OCI-LY1 (cell line): ENCODE measurements around the gene ITK.
"Not testable (repeated sequence)": the region's sequence is repeated elsewhere in the genome, so short reads cannot be mapped to it uniquely, and the experiment has no call there.

Source experiments
- H2AFZ ChIP-seq: fragments of 200-600 bp; sonication (generic), shearing (Covaris generic); 2 replicates; pipeline ENCODE4 v1.6.0; 2014; ENCODE audit warnings: antibody characterized with exemption, mild to moderate bottlenecking, low read length
- H3F3A ChIP-seq: fragments of 200-600 bp; sonication (generic), shearing (Covaris generic); 2 replicates; pipeline ENCODE4 v1.6.0; 2014; ENCODE audit warnings: mild to moderate bottlenecking, antibody characterized with exemption, low read length, moderate library complexity; ENCODE audit not compliant: insufficient read depth
- H3K27ac ChIP-seq: fragments of 200-600 bp; sonication (generic); 2 replicates; pipeline ENCODE4 v1.5.1; 2014; ENCODE audit warnings: low read length, mixed run types, mild to moderate bottlenecking, low read depth; ENCODE audit not compliant: poor library complexity, severe bottlenecking
- H3K27me3 ChIP-seq: fragments of 200-600 bp; sonication (generic); 2 replicates; pipeline ENCODE4 v1.6.0; 2014; ENCODE audit warnings: antibody characterized with exemption, mild to moderate bottlenecking, low read length, moderate library complexity; ENCODE audit not compliant: insufficient read depth
- H3K36me3 ChIP-seq: fragments of 200-600 bp; sonication (generic); 2 replicates; pipeline ENCODE4 v1.6.1; 2014; ENCODE audit warnings: mild to moderate bottlenecking, antibody characterized with exemption, low read length, moderate library complexity, mixed read lengths; ENCODE audit not compliant: insufficient read depth
- H3K4me1 ChIP-seq: fragments of 200-600 bp; sonication (generic); 2 replicates; pipeline ENCODE4 v1.5.1; 2014; ENCODE audit warnings: mild to moderate bottlenecking, low read length, moderate library complexity; ENCODE audit not compliant: insufficient read depth, severe bottlenecking
- H3K4me2 ChIP-seq: fragments of 200-600 bp; sonication (generic), shearing (Covaris generic); 2 replicates; pipeline ENCODE4 v1.6.1; 2014; ENCODE audit warnings: low read length
- H3K4me3 ChIP-seq: fragments of 200-600 bp; sonication (generic); 2 replicates; pipeline ENCODE4 v1.5.1; 2014; ENCODE audit warnings: low read length, low read depth, mild to moderate bottlenecking, mixed read lengths; ENCODE audit not compliant: poor library complexity, severe bottlenecking
- H3K79me2 ChIP-seq: fragments of 200-600 bp; shearing (Covaris generic); 2 replicates; pipeline ENCODE4 v1.6.1; 2016; ENCODE audit warnings: mixed run types, low read length, mixed read lengths; ENCODE audit not compliant: insufficient read depth
- H3K9ac ChIP-seq: fragments of 200-600 bp; sonication (generic), shearing (Covaris generic); 2 replicates; pipeline ENCODE4 v1.6.1; 2014; ENCODE audit warnings: mild to moderate bottlenecking, low read length, mixed read lengths
- H3K9me2 ChIP-seq: fragments of 200-600 bp; sonication (generic), shearing (Covaris generic); 2 replicates; pipeline ENCODE4 v1.6.1; 2014; ENCODE audit warnings: low read depth, mild to moderate bottlenecking, low read length, mixed read lengths
- H3K9me3 ChIP-seq: fragments of 200-600 bp; shearing (Covaris generic); 2 replicates; pipeline ENCODE4 v1.6.1; 2014; ENCODE audit warnings: low read length, mixed read lengths
- H4K20me1 ChIP-seq: fragments of 200-600 bp; sonication (generic), shearing (Covaris generic); 2 replicates; pipeline ENCODE4 v1.6.0; 2016; ENCODE audit warnings: mild to moderate bottlenecking, low read length; ENCODE audit not compliant: insufficient read depth
- EZH2 ChIP-seq: fragments of 200-600 bp; sonication (generic), shearing (Covaris generic); IDR thresholded peaks from 2 replicates; pipeline ENCODE4 v1.8.0; 2017; ENCODE audit warnings: borderline replicate concordance, mixed run types, mild to moderate bottlenecking, antibody characterized with exemption, low read length, moderate library complexity, mixed read lengths
- TF ChIP-seq, protein P1 (sequence below): fragments of 200-600 bp; sonication (generic), shearing (Covaris generic); IDR thresholded peaks from 2 replicates; pipeline ENCODE4 v1.5.1; 2017; ENCODE audit warnings: mild to moderate bottlenecking, antibody characterized with exemption, low read length, moderate library complexity, mixed read lengths

Gene ITK

DNA sequence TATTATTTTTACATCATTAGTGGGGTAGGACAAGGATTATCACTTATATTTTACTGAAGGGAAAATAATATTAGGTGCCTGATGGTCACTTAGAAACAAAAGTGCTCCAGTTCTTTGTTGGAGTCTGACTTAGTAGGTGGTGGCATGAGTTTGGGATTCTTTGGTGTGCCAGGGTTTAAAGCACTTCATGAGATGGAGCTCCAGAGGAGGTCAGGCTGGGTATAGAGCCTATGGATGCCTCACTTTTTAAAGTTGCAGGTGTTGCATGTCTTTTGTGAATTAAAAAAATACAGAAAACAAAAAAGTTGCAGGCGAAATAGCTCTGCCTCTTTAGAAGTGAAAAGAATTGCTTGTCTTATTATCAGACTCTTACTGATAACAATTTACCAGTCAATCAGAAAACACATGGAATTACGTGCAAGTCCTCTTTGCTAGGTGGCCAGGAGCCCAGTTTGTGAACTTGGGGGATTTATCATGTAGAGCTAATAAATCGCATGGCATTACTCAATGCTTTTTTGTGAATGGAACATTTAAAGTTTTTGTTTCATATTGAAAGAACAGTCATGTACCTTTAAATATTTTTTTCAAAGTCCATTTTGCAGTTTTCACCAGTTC lies 1.6 kb downstream of the ITK start:
- no peaks in the 10 kb centered on the region for H3F3A ChIP-seq
- H3K27ac ChIP-seq = peak overlapping the region; percentile 69
- no peaks in the 10 kb centered on the region for H4K20me1 ChIP-seq
- peak overlapping the region; percentile 69 for H3K4me3 ChIP-seq
- H3K36me3 ChIP-seq = peaks cover 18% of the 10 kb centered on the region; the same call in 1 of the 2 replicates
- no peaks in the 10 kb centered on the region for H3K9me2 ChIP-seq
- no peaks in the 10 kb centered on the region for H3K9me3 ChIP-seq
- peaks cover 67% of the 10 kb centered on the region for H3K4me1 ChIP-seq
- H3K79me2 ChIP-seq = peaks cover 53% of the 10 kb centered on the region
- no peaks in the 10 kb centered on the region for H3K27me3 ChIP-seq
- no peak overlapping the region for H2AFZ ChIP-seq
- H3K4me2 ChIP-seq = peak overlapping the region; percentile 70
- peak overlapping the region; percentile 69 for H3K9ac ChIP-seq
- no peak for TF ChIP-seq EZH2
- TF ChIP-seq, protein P1, sequence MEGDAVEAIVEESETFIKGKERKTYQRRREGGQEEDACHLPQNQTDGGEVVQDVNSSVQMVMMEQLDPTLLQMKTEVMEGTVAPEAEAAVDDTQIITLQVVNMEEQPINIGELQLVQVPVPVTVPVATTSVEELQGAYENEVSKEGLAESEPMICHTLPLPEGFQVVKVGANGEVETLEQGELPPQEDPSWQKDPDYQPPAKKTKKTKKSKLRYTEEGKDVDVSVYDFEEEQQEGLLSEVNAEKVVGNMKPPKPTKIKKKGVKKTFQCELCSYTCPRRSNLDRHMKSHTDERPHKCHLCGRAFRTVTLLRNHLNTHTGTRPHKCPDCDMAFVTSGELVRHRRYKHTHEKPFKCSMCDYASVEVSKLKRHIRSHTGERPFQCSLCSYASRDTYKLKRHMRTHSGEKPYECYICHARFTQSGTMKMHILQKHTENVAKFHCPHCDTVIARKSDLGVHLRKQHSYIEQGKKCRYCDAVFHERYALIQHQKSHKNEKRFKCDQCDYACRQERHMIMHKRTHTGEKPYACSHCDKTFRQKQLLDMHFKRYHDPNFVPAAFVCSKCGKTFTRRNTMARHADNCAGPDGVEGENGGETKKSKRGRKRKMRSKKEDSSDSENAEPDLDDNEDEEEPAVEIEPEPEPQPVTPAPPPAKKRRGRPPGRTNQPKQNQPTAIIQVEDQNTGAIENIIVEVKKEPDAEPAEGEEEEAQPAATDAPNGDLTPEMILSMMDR = no peak

DNA sequence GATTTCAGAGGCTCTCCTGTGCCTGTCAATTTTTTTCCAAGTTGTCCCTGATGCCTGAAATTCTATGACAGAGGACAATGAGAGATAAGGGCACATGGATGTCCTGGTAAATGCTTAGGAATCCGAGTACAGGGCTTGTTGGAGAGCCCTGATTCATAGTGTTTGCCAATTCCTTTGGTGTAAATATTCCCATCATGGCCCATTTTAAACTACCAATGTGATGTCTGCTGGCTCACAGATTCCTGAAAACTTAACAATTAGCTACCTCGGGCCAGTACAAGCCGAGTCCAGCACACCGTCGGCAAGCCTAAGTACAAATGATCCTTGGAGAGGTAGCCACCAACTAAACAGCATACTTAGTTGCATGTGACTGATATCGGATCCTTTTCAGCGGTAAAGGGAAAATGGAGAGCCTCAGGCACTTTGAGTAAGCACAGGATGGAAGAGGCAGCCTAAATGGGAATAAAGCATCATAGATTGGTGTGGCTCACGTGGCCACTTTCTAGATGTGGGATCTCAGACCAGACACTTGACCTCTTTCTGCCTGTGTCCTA lies 3.6 kb downstream of the ITK start:
- Histone ChIP-seq H3K27ac (peak overlapping the region; percentile 58), H2AFZ (no peak overlapping the region), H3K36me3 (peaks cover 18% of the 10 kb centered on the region; the same call in 1 of the 2 replicates), H3K4me2 (peak overlapping the region; percentile 66), H3K9me2 (no peaks in the 10 kb centered on the region), H3K4me1 (peaks cover 71% of the 10 kb centered on the region), H3K9ac (peak overlapping the region; percentile 43; the same call in 1 of the 2 replicates), H3K79me2 (peaks cover 63% of the 10 kb centered on the region), H3K27me3 (no peaks in the 10 kb centered on the region), H3K4me3 (peak overlapping the region; percentile 69), H3F3A (no peaks in the 10 kb centered on the region), H3K9me3 (no peaks in the 10 kb centered on the region), H4K20me1 (no peaks in the 10 kb centered on the region)
- TF ChIP-seq, protein P1 = no peak
- TF ChIP-seq EZH2 = no peak

DNA sequence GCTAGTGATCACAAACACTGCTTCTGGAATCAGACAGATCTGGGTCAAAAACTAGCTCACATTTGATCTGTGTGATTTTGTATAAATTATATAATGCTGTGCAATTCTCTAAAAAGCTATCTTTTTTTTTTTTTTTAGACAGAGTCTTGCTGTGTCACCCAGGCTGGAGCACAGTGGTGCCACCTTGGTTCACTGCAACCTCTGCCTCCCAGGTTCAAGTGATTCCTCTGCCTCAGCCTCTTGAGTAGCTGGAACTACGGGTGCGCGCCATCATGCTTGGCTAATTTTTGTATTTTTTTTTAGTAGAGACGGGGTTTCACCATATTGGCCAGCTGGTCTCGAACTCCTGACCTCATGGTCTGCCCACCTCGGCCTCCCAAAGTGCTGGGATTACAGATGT lies 4.5 kb downstream of the ITK start:
- peaks cover 67% of the 10 kb centered on the region for H3K79me2 ChIP-seq
- peak overlapping the region; percentile 58 for H3K27ac ChIP-seq
- not testable (repeated sequence) for H2AFZ ChIP-seq, H3K9me2 ChIP-seq, H3K9me3 ChIP-seq, H3K9ac ChIP-seq, H3F3A ChIP-seq, H3K27me3 ChIP-seq, H4K20me1 ChIP-seq
- peaks cover 18% of the 10 kb centered on the region; the same call in 1 of the 2 replicates for H3K36me3 ChIP-seq
- peak overlapping the region; percentile 66; the same call in 1 of the 2 replicates for H3K4me2 ChIP-seq
- peak overlapping the region; percentile 69 for H3K4me3 ChIP-seq
- H3K4me1 ChIP-seq = peaks cover 62% of the 10 kb centered on the region
